Esophagus muscularis mucosa (tissue), 4 donors: ENCODE results near the gene PSMD14. TPM values are rescaled to one million over a fixed set of nuclear protein-coding genes. Genes with fewer than 3 reads are reported as not detected.

Source experiments
- DNase-seq: peaks from one replicate; pipeline ENCODE4 v3.0.0-alpha.2; 2017; ENCODE audit errors: extremely low spot score
- H3K27ac ChIP-seq, 4 donors: fragments of 200-600 bp; sonication (generic); replicated peaks in 1 of 4; 1 replicate in 3 of 4; 2 replicates in 1 of 4; pipeline ENCODE4 v1.5.1; 2016 to 2019; ENCODE audit warnings: mild to moderate bottlenecking in 1 of 4
- H3K27me3 ChIP-seq, 4 donors: fragments of 200-600 bp; sonication (generic); one replicate each; pipeline versions ENCODE4 v1.5.1 to v1.6.0; 2016 to 2019
- H3K36me3 ChIP-seq, 4 donors: fragments of 200-600 bp; sonication (generic); one replicate each; pipeline ENCODE4 v1.5.1; 2016 to 2019
- H3K4me1 ChIP-seq, 4 donors: fragments of 200-600 bp; sonication (generic); one replicate each; pipeline ENCODE4 v1.5.1; 2016 to 2019
- H3K4me3 ChIP-seq, 4 donors: fragments of 200-600 bp; sonication (generic); 1 replicate in 2 of 4; 2 replicates in 2 of 4; pipeline ENCODE4 v1.5.1; 2016 to 2019; ENCODE audit warnings: mild to moderate bottlenecking in 4 of 4, moderate library complexity in 1 of 4
- H3K9me3 ChIP-seq, 4 donors: fragments of 200-600 bp; sonication (generic); 1 replicate in 3 of 4; 2 replicates in 1 of 4; pipeline ENCODE4 v1.5.1; 2016 to 2019
- CTCF ChIP-seq, 3 experiments: fragments of 200-600 bp in 2 of 3; fragments of 450-650 bp in 1 of 3; sonication (generic) in 2 of 3; IDR thresholded peaks; one replicate each; pipeline ENCODE4 v1.5.1; 2017 to 2019; ENCODE audit warnings: antibody characterized with exemption in 3 of 3, mild to moderate bottlenecking in 2 of 3, moderate library complexity in 1 of 3
- EP300 ChIP-seq: sonication (generic); formaldehyde crosslinking; IDR thresholded peaks from one replicate; pipeline ENCODE4 v1.6.1; 2017; ENCODE audit warnings: antibody characterized with exemption
- POLR2A ChIP-seq: fragments of 450-650 bp; IDR thresholded peaks from one replicate; pipeline ENCODE4 v1.6.1; 2017; ENCODE audit warnings: antibody characterized with exemption, moderate library complexity, mild to moderate bottlenecking, low read depth
- POLR2AphosphoS5 ChIP-seq, 2 donors: sonication (generic); formaldehyde crosslinking; IDR thresholded peaks; one replicate each; pipeline ENCODE4 v1.6.1; 2017; ENCODE audit warnings: antibody characterized with exemption in 2 of 2
- WGBS: methylation state at CpG from one replicate; pipeline ENCODE4 v1.1.5; 2018; 5-methylcytosine and 5-hydroxymethylcytosine counted together
- intact Hi-C: fragments of 100-400 bp; cut with DNase I; formaldehyde crosslinking; loops from one replicate; pipeline ENCODE4 v1.15.1; 2023
- total RNA-seq, 4 donors: library from RNA; depleted of rRNA; stranded (reverse); fragments of >200 nt; gene quantifications; one replicate each; pipeline versions ENCODE4 v1.1.0 to v1.2.1, GENCODE V29; 2016

PSMD14 gene
- total RNA-seq, 4 donors from 2014 or later, result 26.1 to 46.2 (median 35.7) TPM

GRCh38 chr2:161423421-161424393, 115.5 kb downstream of the PSMD14 start:
- Histone ChIP-seq H3K36me3 (no peaks in the 10 kb centered on the region), H3K4me3 (peak overlapping the region; percentile 33 to 51 (median 44)), H3K9me3 (no peaks in the 10 kb centered on the region), H3K27ac (no peak overlapping the region), H3K27me3 (peaks cover 12 to 99% (median 94%) of the 10 kb centered on the region in 4 donors), H3K4me1 (peaks cover 17 to 39% (median 35%) of the 10 kb centered on the region in 4 donors)
- intact Hi-C loops, result no loop called here
- no peak for DNase-seq
- no peak for TF ChIP-seq POLR2A
- no peak for TF ChIP-seq CTCF (IDR thresholded peaks at IDR 0.05)
- no peak for TF ChIP-seq POLR2AphosphoS5 (IDR thresholded peaks at IDR 0.05)
- no peak for TF ChIP-seq EP300
- WGBS, result 14% methylated on average over 21 of the region's 125 CpGs

GRCh38 chr2:161424394-161424769, 116.2 kb downstream of the PSMD14 start:
- peak overlapping the region in 3 of 4 donors; percentile 44 to 51 (median 45) for H3K4me3 ChIP-seq

GRCh38 chr2:161424891-161425727, 116.9 kb downstream of the PSMD14 start:
- intact Hi-C loops, result no loop called here

More at GRCh38 chr2:161424394-161424769, 116.2 kb downstream of the PSMD14 start:
- H3K36me3 ChIP-seq, result no peaks in the 10 kb centered on the region
- H3K27ac ChIP-seq, result no peak overlapping the region
- no peak for TF ChIP-seq CTCF (IDR thresholded peaks at IDR 0.05)
- no peak for TF ChIP-seq POLR2A
- no peak for TF ChIP-seq POLR2AphosphoS5 (IDR thresholded peaks at IDR 0.05)
- no peak for TF ChIP-seq EP300
- WGBS, result 24% methylated on average over 9 of the region's 9 CpGs
- peaks cover 12 to 99% (median 87%) of the 10 kb centered on the region in 4 donors for H3K27me3 ChIP-seq
- peaks cover 13 to 33% (median 29%) of the 10 kb centered on the region in 4 donors for H3K4me1 ChIP-seq
- no peaks in the 10 kb centered on the region for H3K9me3 ChIP-seq
- DNase-seq, result no peak
- intact Hi-C loops, result no loop called here

More at GRCh38 chr2:161424891-161425727, 116.9 kb downstream of the PSMD14 start:
- Histone ChIP-seq H3K27ac (no peak overlapping the region), H3K4me1 (peaks cover 13 to 33% (median 29%) of the 10 kb centered on the region in 4 donors), H3K27me3 (peaks cover 12 to 98% (median 80%) of the 10 kb centered on the region in 4 donors), H3K9me3 (no peaks in the 10 kb centered on the region), H3K4me3 (no peak overlapping the region), H3K36me3 (no peaks in the 10 kb centered on the region)
- WGBS, result 20% methylated on average over 4 of the region's 4 CpGs
- DNase-seq, result no peak
- TF ChIP-seq EP300 (no peak), CTCF (IDR thresholded peaks at IDR 0.05) (no peak), POLR2A (no peak), POLR2AphosphoS5 (IDR thresholded peaks at IDR 0.05) (no peak)
